HG03460 (cell line): ENCODE data around the gene CTNNA3.

ENCODE experiments used
- ATAC-seq: cut with Tn5 transposase; IDR thresholded peaks from one replicate; pipeline ENCODE4 v1.9.1; 2021; ENCODE audit not compliant: unreplicated experiment

Gene CTNNA3

GRCh38 chr10:66780796-66781195 lies 915.2 kb downstream of the CTNNA3 start:
- no peak for ATAC-seq

- ATAC-seq: no peak
These were observed 917.6 kb downstream of the CTNNA3 start for GRCh38 chr10:66778351-66778750.

GRCh38 chr10:66777665-66778064 lies 918.3 kb downstream of the CTNNA3 start:
- ATAC-seq: no peak

- no peak for ATAC-seq
These were observed 922.5 kb downstream of the CTNNA3 start for GRCh38 chr10:66773472-66773817.

- ATAC-seq: no peak
These were observed 923.2 kb downstream of the CTNNA3 start for GRCh38 chr10:66772548-66773471.

- ATAC-seq: no peak
These were observed 928.3 kb downstream of the CTNNA3 start for GRCh38 chr10:66767707-66768106.

GRCh38 chr10:66762218-66762729 lies 933.7 kb downstream of the CTNNA3 start:
- ATAC-seq: no peak

GRCh38 chr10:66760941-66761340 lies 935.1 kb downstream of the CTNNA3 start:
- no peak for ATAC-seq

GRCh38 chr10:66755474-66755873 lies 940.5 kb downstream of the CTNNA3 start:
- ATAC-seq: no peak

GRCh38 chr10:66752714-66753113 lies 943.3 kb downstream of the CTNNA3 start:
- no peak for ATAC-seq

GRCh38 chr10:66748217-66748616 lies 947.8 kb downstream of the CTNNA3 start:
- no peak for ATAC-seq

GRCh38 chr10:66747451-66747850 lies 948.5 kb downstream of the CTNNA3 start:
- no peak for ATAC-seq

- ATAC-seq: no peak
These were observed 949.3 kb downstream of the CTNNA3 start for GRCh38 chr10:66746711-66747110.

GRCh38 chr10:66746246-66746645 lies 949.7 kb downstream of the CTNNA3 start:
- no peak for ATAC-seq

- no peak for ATAC-seq
These were observed 951.1 kb downstream of the CTNNA3 start for GRCh38 chr10:66744915-66745314.

GRCh38 chr10:66737241-66737640 lies 958.8 kb downstream of the CTNNA3 start:
- ATAC-seq: no peak

- ATAC-seq: no peak
These were observed 972.2 kb downstream of the CTNNA3 start for GRCh38 chr10:66723608-66724400.

GRCh38 chr10:66719483-66719882 lies 976.5 kb downstream of the CTNNA3 start:
- ATAC-seq: no peak

GRCh38 chr10:66717231-66717981 lies 978.6 kb downstream of the CTNNA3 start:
- ATAC-seq: no peak

- no peak for ATAC-seq
These were observed 981.3 kb downstream of the CTNNA3 start for GRCh38 chr10:66714741-66715140.

GRCh38 chr10:66713387-66713786 lies 982.6 kb downstream of the CTNNA3 start:
- ATAC-seq: no peak
